PC-3 (cell line): ENCODE data around the gene ZNF275.

Experiments used
- EZH2 ChIP-seq: fragments of 300-600 bp; sonication (generic); IDR thresholded peaks from one replicate; pipeline ENCODE4 v1.6.1; 2017; ENCODE audit warnings: antibody characterized with exemption, mild to moderate bottlenecking, low read length; ENCODE audit not compliant: unreplicated experiment
- EZH2phosphoT487 ChIP-seq: fragments of 300-600 bp; sonication (generic); IDR thresholded peaks from 2 replicates; pipeline ENCODE4 v1.6.1; 2018; ENCODE audit warnings: mild to moderate bottlenecking, antibody characterized with exemption, low read length, borderline replicate concordance
- TF ChIP-seq, protein P1 (sequence below): fragments of 300-600 bp; sonication (generic); conservative IDR thresholded peaks from 2 replicates; pipeline ENCODE4 v1.5.1; 2017; ENCODE audit warnings: antibody characterized with exemption, low read depth, mild to moderate bottlenecking, low read length

DNA sequence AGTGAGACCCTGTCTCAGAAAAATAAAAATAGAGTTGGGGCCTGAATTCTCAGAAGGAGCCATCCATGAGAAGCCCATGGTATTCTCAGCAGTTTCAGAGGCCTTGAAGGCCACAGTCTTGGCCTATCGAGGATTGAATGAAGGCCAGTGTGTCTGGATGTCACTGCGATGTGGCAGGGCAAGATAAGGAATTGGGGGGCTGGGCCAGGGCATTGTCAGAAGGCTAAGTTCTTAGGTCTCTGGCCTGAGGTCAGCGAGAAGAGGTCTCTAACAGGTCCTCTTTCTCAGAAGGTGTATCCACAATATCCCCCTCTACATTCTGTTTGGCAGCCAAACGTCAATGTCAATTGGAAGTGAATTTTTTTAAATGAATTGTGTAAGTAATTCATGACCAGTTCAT lies 5.7 kb downstream of the ZNF275 start:
- TF ChIP-seq, protein P1, sequence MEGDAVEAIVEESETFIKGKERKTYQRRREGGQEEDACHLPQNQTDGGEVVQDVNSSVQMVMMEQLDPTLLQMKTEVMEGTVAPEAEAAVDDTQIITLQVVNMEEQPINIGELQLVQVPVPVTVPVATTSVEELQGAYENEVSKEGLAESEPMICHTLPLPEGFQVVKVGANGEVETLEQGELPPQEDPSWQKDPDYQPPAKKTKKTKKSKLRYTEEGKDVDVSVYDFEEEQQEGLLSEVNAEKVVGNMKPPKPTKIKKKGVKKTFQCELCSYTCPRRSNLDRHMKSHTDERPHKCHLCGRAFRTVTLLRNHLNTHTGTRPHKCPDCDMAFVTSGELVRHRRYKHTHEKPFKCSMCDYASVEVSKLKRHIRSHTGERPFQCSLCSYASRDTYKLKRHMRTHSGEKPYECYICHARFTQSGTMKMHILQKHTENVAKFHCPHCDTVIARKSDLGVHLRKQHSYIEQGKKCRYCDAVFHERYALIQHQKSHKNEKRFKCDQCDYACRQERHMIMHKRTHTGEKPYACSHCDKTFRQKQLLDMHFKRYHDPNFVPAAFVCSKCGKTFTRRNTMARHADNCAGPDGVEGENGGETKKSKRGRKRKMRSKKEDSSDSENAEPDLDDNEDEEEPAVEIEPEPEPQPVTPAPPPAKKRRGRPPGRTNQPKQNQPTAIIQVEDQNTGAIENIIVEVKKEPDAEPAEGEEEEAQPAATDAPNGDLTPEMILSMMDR, result no peak
- TF ChIP-seq EZH2 (no peak), EZH2phosphoT487 (no peak)
